GM12874 (cell line): ENCODE results near the gene BPIFB3.

ENCODE experiments used
- TF ChIP-seq, protein P1 (sequence below): IDR thresholded peaks from 2 replicates; pipeline ENCODE4 v1.5.1; 2011; ENCODE audit warnings: low read depth, mild to moderate bottlenecking, control low read depth, low read length, moderate library complexity; ENCODE audit not compliant: insufficient read depth

Gene BPIFB3

DNA sequence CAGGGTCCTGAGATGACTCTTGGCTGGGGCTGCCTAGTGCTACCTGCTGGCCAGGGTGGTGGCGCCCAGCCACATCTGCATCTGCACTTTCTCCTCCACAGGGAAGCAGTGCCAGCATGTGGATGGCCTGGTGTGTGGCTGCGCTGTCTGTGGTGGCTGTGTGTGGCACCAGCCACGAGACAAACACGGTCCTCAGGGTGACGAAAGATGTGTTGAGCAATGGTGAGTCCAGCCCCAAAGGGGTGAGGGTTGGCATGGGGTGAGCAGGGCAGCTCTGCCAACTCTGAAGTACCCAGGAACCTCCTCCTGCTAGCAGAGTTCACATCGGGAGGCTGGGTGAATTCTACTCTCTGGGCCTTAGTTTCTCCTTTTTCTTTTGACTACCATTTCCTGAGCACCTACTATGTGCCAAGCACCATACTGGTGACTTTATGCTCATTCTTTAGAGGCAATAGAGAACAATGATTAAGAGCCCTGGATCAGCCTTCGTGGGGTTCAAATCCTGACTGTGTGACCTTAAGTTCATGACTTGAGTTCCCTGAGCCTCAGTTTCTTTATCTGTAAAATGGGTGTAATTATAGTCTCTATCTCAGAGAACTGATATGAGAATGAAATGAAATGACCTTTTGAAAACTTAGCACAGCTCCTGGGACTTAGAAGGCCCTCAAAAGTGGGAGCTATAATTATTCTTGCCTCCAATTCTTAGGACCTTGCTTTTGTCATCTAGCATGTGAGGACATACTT is 27.9 kb downstream of the BPIFB3 start:
- TF ChIP-seq, protein P1, sequence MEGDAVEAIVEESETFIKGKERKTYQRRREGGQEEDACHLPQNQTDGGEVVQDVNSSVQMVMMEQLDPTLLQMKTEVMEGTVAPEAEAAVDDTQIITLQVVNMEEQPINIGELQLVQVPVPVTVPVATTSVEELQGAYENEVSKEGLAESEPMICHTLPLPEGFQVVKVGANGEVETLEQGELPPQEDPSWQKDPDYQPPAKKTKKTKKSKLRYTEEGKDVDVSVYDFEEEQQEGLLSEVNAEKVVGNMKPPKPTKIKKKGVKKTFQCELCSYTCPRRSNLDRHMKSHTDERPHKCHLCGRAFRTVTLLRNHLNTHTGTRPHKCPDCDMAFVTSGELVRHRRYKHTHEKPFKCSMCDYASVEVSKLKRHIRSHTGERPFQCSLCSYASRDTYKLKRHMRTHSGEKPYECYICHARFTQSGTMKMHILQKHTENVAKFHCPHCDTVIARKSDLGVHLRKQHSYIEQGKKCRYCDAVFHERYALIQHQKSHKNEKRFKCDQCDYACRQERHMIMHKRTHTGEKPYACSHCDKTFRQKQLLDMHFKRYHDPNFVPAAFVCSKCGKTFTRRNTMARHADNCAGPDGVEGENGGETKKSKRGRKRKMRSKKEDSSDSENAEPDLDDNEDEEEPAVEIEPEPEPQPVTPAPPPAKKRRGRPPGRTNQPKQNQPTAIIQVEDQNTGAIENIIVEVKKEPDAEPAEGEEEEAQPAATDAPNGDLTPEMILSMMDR: no peak

DNA sequence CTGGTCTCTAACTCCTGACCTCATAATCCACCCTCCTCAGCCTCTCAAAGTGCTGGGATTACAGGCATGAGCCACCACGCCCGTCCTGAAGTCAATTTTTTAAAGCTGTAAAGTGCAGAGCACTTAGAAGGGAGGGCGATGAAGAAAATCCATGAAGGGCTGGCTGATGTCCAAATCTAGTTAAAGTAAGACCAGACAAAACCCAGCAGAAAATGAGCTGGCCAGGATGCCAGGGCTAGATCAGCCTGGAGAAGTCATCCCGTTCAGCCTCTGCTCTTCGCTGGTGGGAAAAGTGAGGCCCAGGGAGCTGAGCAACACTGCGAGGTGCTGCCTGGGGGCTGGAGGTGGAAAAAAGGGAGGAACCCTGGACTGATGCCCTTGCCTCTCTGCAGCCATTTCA is 28.8 kb downstream of the BPIFB3 start:
- TF ChIP-seq, protein P1: no peak

DNA sequence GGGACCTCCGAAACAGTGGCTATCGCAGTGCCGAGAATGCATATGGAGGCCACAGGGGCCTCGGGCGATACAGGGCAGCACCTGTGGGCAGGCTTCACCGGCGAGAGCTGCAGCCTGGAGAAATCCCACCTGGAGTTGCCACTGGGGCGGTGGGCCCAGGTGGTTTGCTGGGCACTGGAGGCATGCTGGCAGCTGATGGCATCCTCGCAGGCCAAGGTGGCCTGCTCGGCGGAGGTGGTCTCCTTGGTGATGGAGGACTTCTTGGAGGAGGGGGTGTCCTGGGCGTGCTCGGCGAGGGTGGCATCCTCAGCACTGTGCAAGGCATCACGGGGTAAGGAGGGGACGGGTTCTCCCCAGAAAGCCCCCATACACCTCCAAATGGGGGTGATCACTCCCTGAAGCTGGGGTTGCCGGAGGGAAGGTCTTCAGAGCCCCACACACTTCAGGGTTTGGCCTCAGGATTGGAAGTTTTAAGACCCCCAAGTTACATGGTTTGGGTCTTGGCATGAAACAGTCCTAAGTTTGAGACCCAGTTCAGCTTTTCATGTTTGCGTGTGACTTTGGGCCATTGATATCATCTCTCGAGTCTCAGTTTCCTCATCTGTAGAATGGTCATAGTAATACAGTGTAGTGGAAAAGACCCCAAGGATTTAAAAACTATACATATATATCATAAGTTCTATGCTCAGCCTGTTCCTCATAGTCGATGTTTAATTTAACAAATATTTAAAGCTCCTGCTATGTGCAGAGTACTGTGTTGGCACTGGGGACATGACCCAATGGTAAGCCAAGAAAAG is 30.0 kb downstream of the BPIFB3 start:
- TF ChIP-seq, protein P1: no peak

DNA sequence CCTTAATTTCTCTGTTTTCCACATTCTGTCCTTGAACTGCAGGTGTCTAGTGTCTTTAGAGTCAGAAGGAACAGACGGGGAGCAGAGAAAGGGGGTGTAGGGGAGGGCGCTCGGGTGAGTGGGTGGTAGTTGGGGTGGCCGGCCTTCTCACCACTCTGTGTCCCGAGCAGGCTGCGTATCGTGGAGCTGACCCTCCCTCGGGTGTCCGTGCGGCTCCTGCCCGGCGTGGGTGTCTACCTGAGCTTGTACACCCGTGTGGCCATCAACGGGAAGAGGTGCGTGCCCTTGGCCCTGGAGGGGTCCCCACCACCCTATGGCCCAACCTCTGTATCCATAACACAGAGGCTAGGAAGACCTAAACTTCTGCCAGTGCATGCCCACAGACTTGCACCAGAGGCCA is 31.0 kb downstream of the BPIFB3 start:
- TF ChIP-seq, protein P1: no peak

DNA sequence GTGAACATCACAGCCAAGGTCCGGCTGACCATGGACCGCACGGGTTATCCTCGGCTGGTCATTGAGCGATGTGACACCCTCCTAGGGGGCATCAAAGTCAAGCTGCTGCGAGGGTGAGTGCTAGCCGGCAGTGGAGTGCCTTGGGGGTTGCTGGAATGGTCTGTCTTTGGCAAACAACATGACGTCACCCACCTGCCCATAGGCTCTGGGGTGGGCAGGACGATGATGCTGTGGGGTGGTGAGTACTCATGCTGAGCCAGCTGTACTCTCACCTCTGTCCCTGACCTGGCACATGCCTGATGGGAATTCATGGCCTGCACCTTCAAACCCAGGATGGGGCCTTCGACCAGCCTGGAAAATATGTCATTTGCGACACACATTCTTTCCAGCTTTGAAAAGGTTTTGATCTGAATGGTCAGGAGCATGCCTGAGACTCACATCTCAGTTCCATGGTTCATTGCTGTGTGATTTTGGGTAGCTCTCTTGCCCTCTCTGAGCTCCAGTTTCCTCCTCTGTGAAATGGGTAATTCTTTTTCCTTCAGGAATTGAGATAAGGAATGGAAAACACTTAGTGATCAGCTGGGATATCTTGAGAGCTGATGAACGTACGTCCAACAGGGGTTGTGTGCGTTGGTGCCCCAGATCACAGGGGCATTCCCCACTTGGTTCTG is 32.5 kb downstream of the BPIFB3 start:
- TF ChIP-seq, protein P1: no peak

DNA sequence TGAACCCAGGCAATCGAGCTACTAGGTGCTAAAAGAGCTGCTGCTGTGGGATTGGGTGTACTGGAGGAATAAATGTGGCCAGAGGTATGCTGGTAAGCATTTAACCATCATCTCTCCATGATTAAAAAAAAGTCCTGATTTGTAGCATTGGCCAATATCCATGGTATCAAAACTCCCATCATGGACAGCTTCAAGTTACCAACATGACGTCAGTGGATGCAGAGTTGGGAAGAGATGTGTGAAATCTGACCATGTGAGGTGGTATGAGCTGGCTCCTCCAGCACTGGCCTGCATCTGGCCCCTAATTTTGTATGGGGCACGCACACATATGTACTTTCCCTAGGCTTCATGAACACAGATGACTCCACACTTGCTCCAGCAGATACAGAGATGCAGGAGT is 37.4 kb downstream of the BPIFB3 start:
- TF ChIP-seq, protein P1: no peak

DNA sequence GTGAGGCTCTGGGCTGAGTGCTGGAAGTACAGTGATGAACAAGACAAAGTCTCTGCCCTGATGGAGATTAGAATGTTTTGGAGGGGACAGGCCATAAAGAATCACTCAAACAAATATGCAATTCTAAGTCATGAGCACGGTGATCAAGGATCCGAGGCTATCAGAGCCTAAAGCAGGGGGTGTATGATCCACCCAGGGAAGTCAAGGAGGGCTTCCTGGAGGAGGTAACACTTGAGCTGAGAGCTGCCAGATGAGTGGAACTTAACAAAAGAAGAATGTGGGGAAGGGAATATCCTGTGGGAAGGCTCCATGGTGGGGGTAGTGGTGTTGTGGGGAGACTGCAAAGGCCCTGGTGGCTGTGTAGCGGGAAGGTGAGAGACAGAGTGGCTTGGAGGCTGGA is 38.0 kb downstream of the BPIFB3 start:
- TF ChIP-seq, protein P1: no peak
